Coronary artery (tissue), 2 donors: ENCODE results near the gene MAPK7.
A peak's percentile ranks its signal among the peaks of the same experiment; 100 is the strongest.

Experiments
- DNase-seq: peaks from one replicate; pipeline ENCODE4 v3.0.0-alpha.2; 2017; ENCODE audit warnings: low spot score
- H3K27ac ChIP-seq, 2 donors: fragments of 200-600 bp; sonication (generic); one replicate each; pipeline ENCODE4 v1.5.1; 2016 to 2019
- H3K4me3 ChIP-seq: fragments of 200-600 bp; sonication (generic); 2 replicates; pipeline ENCODE4 v1.5.1; 2016; ENCODE audit warnings: mild to moderate bottlenecking, moderate library complexity
- CTCF ChIP-seq: fragments of 200-600 bp; sonication (generic); IDR thresholded peaks from one replicate; pipeline ENCODE4 v1.5.1; 2019; ENCODE audit warnings: antibody characterized with exemption

MAPK7 gene

GRCh38 chr17:19359151-19359550, 19.1 kb upstream of the MAPK7 start:
- no peak for DNase-seq
- TF ChIP-seq CTCF: no peak
- Histone ChIP-seq H3K4me3 (no peak overlapping the region), H3K27ac (no peak overlapping the region)

- no peak overlapping the region for H3K27ac ChIP-seq
- no peak overlapping the region for H3K4me3 ChIP-seq
- DNase-seq: no peak
- no peak for TF ChIP-seq CTCF
Measured at GRCh38 chr17:19359856-19360255, 18.4 kb upstream of the MAPK7 start.

GRCh38 chr17:19360772-19361171, 17.5 kb upstream of the MAPK7 start:
- TF ChIP-seq CTCF: no peak
- H3K4me3 ChIP-seq: no peak overlapping the region
- no peak overlapping the region for H3K27ac ChIP-seq
- DNase-seq: no peak

GRCh38 chr17:19361326-19361725, 17.0 kb upstream of the MAPK7 start:
- Histone ChIP-seq H3K27ac (peak overlapping the region in 1 of 2 donors; percentile 92), H3K4me3 (no peak overlapping the region)
- TF ChIP-seq CTCF: no peak
- DNase-seq: no peak

GRCh38 chr17:19361944-19362276, 16.4 kb upstream of the MAPK7 start:
- H3K4me3 ChIP-seq: peak overlapping the region; percentile 88
- no peak for DNase-seq
- no peak for TF ChIP-seq CTCF
- H3K27ac ChIP-seq: peak overlapping the region; percentile 92 to 94

GRCh38 chr17:19362277-19363113, 15.8 kb upstream of the MAPK7 start, which contains the start of gene B9D1:
Gene B9D1 (minus strand): TSS chr17:19362723. CDS start chr17:19362569, 154 bp downstream.
- peak; percentile 98 for TF ChIP-seq CTCF
- peak; percentile 95 for DNase-seq
- Histone ChIP-seq H3K4me3 (peak within 1 kb of the TSS; percentile 88), H3K27ac (peak within 1 kb of the TSS; percentile 92 to 94)

- TF ChIP-seq CTCF: no peak
- H3K4me3 ChIP-seq: peak overlapping the region; percentile 88
- DNase-seq: no peak
- H3K27ac ChIP-seq: peak overlapping the region; percentile 92 to 94
Measured at GRCh38 chr17:19363114-19363438, 15.2 kb upstream of the MAPK7 start.
